IMR-90 (cell line): ENCODE measurements around the gene GFM1. TPM values are rescaled to one million over a fixed set of nuclear protein-coding genes. Genes with fewer than 3 reads are reported as not detected.

Source experiments
- ATAC-seq: fragments of 200-7000 bp; cut with Tn5 transposase; 2 replicates; pipeline ENCODE4 v1.9.1; 2020; ENCODE audit warnings: low read depth, mild to moderate bottlenecking, moderate library complexity
- BruUV-seq: library from RNA; stranded (reverse); fragments of 400-500 nt; replicated peaks from 2 replicates; lab custom pipeline; 2021; lab: Mats Ljungman, UMichigan
- CTCF ChIA-PET: fragments of 300-600 bp; formaldehyde crosslinking; extraction: SDS; loops from one replicate; lab custom pipeline; 2021; ENCODE audit warnings: antibody characterized with exemption; lab: Yijun Ruan, JAX
- POLR2A ChIA-PET: fragments of 300-600 bp; sonication (Branson Sonifier 250); formaldehyde crosslinking; loops from one replicate; lab custom pipeline; 2022; ENCODE audit warnings: antibody characterized with exemption; ENCODE audit not compliant: unreplicated experiment; lab: Charles Lee
- DNase-seq: peaks from one replicate; pipeline ENCODE4 v3.0.0; 2013
- H2AFZ ChIP-seq: replicated peaks from 2 replicates; pipeline ENCODE3; 2013; ENCODE audit warnings: low read length, mild to moderate bottlenecking; ENCODE audit not compliant: poor library complexity
- H2AK5ac ChIP-seq: 2 replicates; pipeline ENCODE4 v1.6.1; 2013; ENCODE audit warnings: low read depth, low read length, inconsistent platforms
- H2AK9ac ChIP-seq: replicated peaks from 2 replicates; pipeline ENCODE3; 2013; ENCODE audit warnings: mild to moderate bottlenecking, low read depth, low read length, moderate library complexity; ENCODE audit not compliant: poor library complexity
- H2BK120ac ChIP-seq: 2 replicates; pipeline ENCODE4 v1.6.1; 2013; ENCODE audit warnings: low read depth, low read length, inconsistent platforms
- H2BK15ac ChIP-seq: 3 replicates; pipeline ENCODE4 v1.6.1; 2013; ENCODE audit warnings: low read depth, low read length, inconsistent platforms
- H2BK20ac ChIP-seq: 2 replicates; pipeline ENCODE4 v1.6.1; 2013; ENCODE audit warnings: low read depth, mild to moderate bottlenecking, inconsistent platforms, low read length, moderate library complexity
- H2BK5ac ChIP-seq: 2 replicates; pipeline ENCODE4 v1.6.1; 2013; ENCODE audit warnings: mild to moderate bottlenecking, low read depth, low read length, inconsistent platforms; ENCODE audit not compliant: poor library complexity, severe bottlenecking
- H3K14ac ChIP-seq: replicated peaks from 2 replicates; pipeline ENCODE4 v1.6.1; 2013; ENCODE audit warnings: low read depth, low read length, inconsistent platforms
- H3K18ac ChIP-seq: 2 replicates; pipeline ENCODE4 v1.6.1; 2013; ENCODE audit warnings: low read depth, low read length, control low read depth
- H3K23ac ChIP-seq: 2 replicates; pipeline ENCODE4 v1.6.1; 2013; ENCODE audit warnings: low read depth, low read length, inconsistent platforms
- H3K27ac ChIP-seq: 2 replicates; pipeline ENCODE4 v1.5.1; 2013; ENCODE audit warnings: mild to moderate bottlenecking, control low read depth, low read length; ENCODE audit not compliant: insufficient read depth
- H3K27me3 ChIP-seq: 2 replicates; pipeline ENCODE4 v1.6.1; 2013; ENCODE audit warnings: low read length; ENCODE audit not compliant: control insufficient read depth, insufficient read depth
- H3K36me3 ChIP-seq: 2 replicates; pipeline ENCODE4 v1.6.1; 2013; ENCODE audit warnings: low read length, mixed read lengths; ENCODE audit not compliant: control insufficient read depth, insufficient read depth
- H3K4ac ChIP-seq: 2 replicates; pipeline ENCODE4 v1.6.1; 2013; ENCODE audit warnings: low read depth, low read length, inconsistent platforms
- H3K4me1 ChIP-seq: 2 replicates; pipeline ENCODE4 v1.6.1; 2013; ENCODE audit warnings: low read length, mixed read lengths; ENCODE audit not compliant: control insufficient read depth, insufficient read depth
- H3K4me2 ChIP-seq: 2 replicates; pipeline ENCODE4 v1.6.1; 2013; ENCODE audit warnings: low read depth, mild to moderate bottlenecking, control low read depth, low read length, moderate library complexity
- H3K4me3 ChIP-seq: 2 replicates; pipeline ENCODE4 v1.5.1; 2013; ENCODE audit warnings: low read depth, mild to moderate bottlenecking, control low read depth, low read length, moderate library complexity; ENCODE audit not compliant: insufficient read depth
- H3K56ac ChIP-seq: 2 replicates; pipeline ENCODE4 v1.6.1; 2013; ENCODE audit warnings: low read length, inconsistent platforms; ENCODE audit not compliant: insufficient read depth; ENCODE audit errors: extremely low read depth
- H3K79me1 ChIP-seq, 2 experiments: 2 replicates each; pipeline ENCODE4 v1.6.1; 2013; ENCODE audit warnings: low read length in 2 of 2, inconsistent platforms in 1 of 2, low read depth in 1 of 2
- H3K9ac ChIP-seq: 2 replicates; pipeline ENCODE4 v1.6.1; 2013; ENCODE audit warnings: low read depth, low read length, control low read depth
- H3K9me1 ChIP-seq: 2 replicates; pipeline ENCODE4 v1.6.1; 2013; ENCODE audit warnings: low read length, inconsistent platforms; ENCODE audit not compliant: insufficient read depth
- H3K9me3 ChIP-seq: 2 replicates; pipeline ENCODE4 v1.6.1; 2013; ENCODE audit warnings: low read length; ENCODE audit not compliant: control insufficient read depth, insufficient read depth
- H4K20me1 ChIP-seq: 2 replicates; pipeline ENCODE4 v1.6.1; 2013; ENCODE audit warnings: low read length, inconsistent platforms; ENCODE audit not compliant: insufficient read depth
- H4K5ac ChIP-seq: 2 replicates; pipeline ENCODE4 v1.6.1; 2013; ENCODE audit warnings: mild to moderate bottlenecking, low read depth, low read length, control low read depth
- H4K8ac ChIP-seq, 2 experiments: 2 replicates each; pipeline ENCODE4 v1.6.1; 2013; ENCODE audit warnings: low read depth in 2 of 2, low read length in 2 of 2, control low read depth in 1 of 2, inconsistent platforms in 1 of 2
- H4K91ac ChIP-seq: 2 replicates; pipeline ENCODE4 v1.6.1; 2013; ENCODE audit warnings: low read depth, low read length, inconsistent platforms; ENCODE audit not compliant: insufficient read depth
- BHLHE40 ChIP-seq: fragments of 150-350 bp; IDR thresholded peaks from 2 replicates; pipeline ENCODE4 v1.6.1; 2016; ENCODE audit warnings: mild to moderate bottlenecking, low read depth, low read length
- SMC3 ChIP-seq: fragments of 150-350 bp; IDR thresholded peaks from 2 replicates; pipeline ENCODE4 v1.6.1; 2016; ENCODE audit warnings: low read depth, mild to moderate bottlenecking, antibody characterized with exemption, low read length, moderate library complexity
- WGBS, 2 experiments: methylation state at CpG; one replicate each; pipeline versions ENCODE4 v1.1.5 to v1.1.7; 2013; ENCODE audit warnings: missing lambda C conversion rate in 2 of 2; ENCODE audit not compliant: insufficient read length in 1 of 2; ENCODE audit errors: extremely low coverage in 2 of 2; 5-methylcytosine and 5-hydroxymethylcytosine counted together
- dilution Hi-C: fragments of 300-500 bp; cut with HindIII; formaldehyde crosslinking; loops from one replicate; pipeline ENCODE4 v1.14.3; 2018; ENCODE audit warnings: low sequenced_read_pairs; ENCODE audit not compliant: unreplicated experiment
- in situ Hi-C: fragments of 300-500 bp; cut with MboI; formaldehyde crosslinking; loops from 3 replicates; pipeline ENCODE4 v1.14.3; 2019; ENCODE audit warnings: low sequenced_read_pairs, inconsistent platforms, mixed read lengths
- intact Hi-C: fragments of 100-400 bp; cut with micrococcal nuclease; formaldehyde crosslinking; loops from 2 replicates; pipeline ENCODE4 v1.10.0; 2022
- polyA plus RNA-seq, 3 experiments: library from polyadenylated mRNA; depleted of rRNA; stranded (reverse); fragments of >200 nt; gene quantifications; 2 replicates each; pipeline ENCODE4 v1.2.3, GENCODE V29; 2012; ENCODE audit warnings: low replicate concordance in 1 of 3
- total RNA-seq: library from RNA; depleted of rRNA; stranded (reverse); fragments of >200 nt; gene quantifications from 2 replicates; pipeline ENCODE4 v1.2.3, GENCODE V29; 2012

The GFM1 gene
- total and polyA plus RNA-seq, 2 of the 4 experiments (the other 2 are of a cell fraction) = 12.4 to 36.0 TPM

GRCh38 chr3:158710601-158711000, 66.3 kb downstream of the GFM1 start:
- H2AK9ac ChIP-seq = no peak overlapping the region
- H4K91ac ChIP-seq = peak overlapping the region; percentile 82
- peaks cover 18% of the 10 kb centered on the region for H3K4me1 ChIP-seq
- peak overlapping the region; percentile 55; the same call in 1 of the 2 replicates for H4K5ac ChIP-seq
- H2AFZ ChIP-seq = no peak overlapping the region
- H3K56ac ChIP-seq = no peak overlapping the region
- no peak overlapping the region for H3K4me2 ChIP-seq
- intact Hi-C loops (no loop called here), dilution Hi-C loops (no loop called here), in situ Hi-C loops (loop anchor here (25.0 kb wide), 1 partner anchor 1548 kb away; the partner anchor contains the start of gene CCNL1)
- H4K8ac ChIP-seq = peak overlapping the region; percentile 59 to 63
- no CpG with 5 or more reads among the region's 4 CpGs for WGBS, 2 experiments
- DNase-seq (no peak), ATAC-seq (no peak)
- peak overlapping the region; percentile 76 for H2BK5ac ChIP-seq
- POLR2A ChIA-PET = interaction anchor here (0.6 kb wide), 1 partner anchor 32 kb away, joined by 5 read pairs; no protein-coding TSS in a partner anchor
- H3K9ac ChIP-seq = no peak overlapping the region
- H3K79me1 ChIP-seq = peaks cover 13 to 18% of the 10 kb centered on the region in 2 experiments
- peak overlapping the region; percentile 76 for H3K18ac ChIP-seq
- peak overlapping the region; percentile 72; the same call in 1 of the 2 replicates for H3K23ac ChIP-seq
- 0 out of 2 replicates have a peak, but pooled peaks cover 2% of the 10 kb centered on the region for H3K36me3 ChIP-seq
- no TSS peak for BruUV-seq
- peak overlapping the region; percentile 99; the same call in 2 of the 3 replicates for H2BK15ac ChIP-seq
- TF ChIP-seq SMC3 (no peak), BHLHE40 (no peak)
- H3K9me3 ChIP-seq = no peaks in the 10 kb centered on the region
- peak overlapping the region; percentile 69; the same call in 1 of the 2 replicates for H3K14ac ChIP-seq
- H4K20me1 ChIP-seq = no peaks in the 10 kb centered on the region
- peak overlapping the region; percentile 79 for H2BK20ac ChIP-seq
- peak overlapping the region; percentile 55; the same call in 1 of the 2 replicates for H3K27ac ChIP-seq
- peaks cover 19% of the 10 kb centered on the region for H3K9me1 ChIP-seq
- H2BK120ac ChIP-seq = peak overlapping the region; percentile 86
- peak overlapping the region; percentile 89 for H3K4ac ChIP-seq
- no peaks in the 10 kb centered on the region for H3K27me3 ChIP-seq
- CTCF ChIA-PET = no interaction called here
- H2AK5ac ChIP-seq = peak overlapping the region; percentile 63; the same call in 1 of the 2 replicates
- no peak overlapping the region for H3K4me3 ChIP-seq
